Tibial nerve (tissue), 4 donors: ENCODE measurements around the gene EML1. TPM values are rescaled to one million over a fixed set of nuclear protein-coding genes. Genes with fewer than 3 reads are reported as not detected.

Experiments used
- DNase-seq, 2 donors: peaks; one replicate each; pipeline ENCODE4 v3.0.0-alpha.2; 2019; ENCODE audit warnings: low spot score in 2 of 2
- H3K27ac ChIP-seq, 4 donors: fragments of 200-600 bp; sonication (generic) in 3 of 4; one replicate each; pipeline ENCODE4 v1.5.1; 2017 to 2019; ENCODE audit warnings: mild to moderate bottlenecking in 1 of 4
- H3K27me3 ChIP-seq, 2 donors: fragments of 200-600 bp; sonication (generic) in 1 of 2; one replicate each; pipeline versions ENCODE4 v1.5.1 to v1.6.0; 2017 to 2019
- H3K36me3 ChIP-seq, 3 donors: fragments of 200-600 bp; sonication (generic); one replicate each; pipeline ENCODE4 v1.5.1; 2018 to 2019
- H3K4me1 ChIP-seq, 4 donors: fragments of 200-600 bp; sonication (generic) in 3 of 4; one replicate each; pipeline ENCODE4 v1.5.1; 2017 to 2019
- H3K4me3 ChIP-seq, 4 donors: fragments of 200-600 bp; sonication (generic) in 3 of 4; one replicate each; pipeline ENCODE4 v1.5.1; 2017 to 2019; ENCODE audit warnings: mild to moderate bottlenecking in 1 of 4, moderate library complexity in 1 of 4
- H3K9me3 ChIP-seq, 4 donors: fragments of 200-600 bp; sonication (generic) in 3 of 4; one replicate each; pipeline ENCODE4 v1.5.1; 2017 to 2019
- CTCF ChIP-seq, 5 experiments: fragments of 200-600 bp in 3 of 5; fragments of 450-650 bp in 2 of 5; sonication (generic) in 3 of 5; IDR thresholded peaks; one replicate each; pipeline ENCODE4 v1.5.1; 2016 to 2019; ENCODE audit warnings: antibody characterized with exemption in 5 of 5, mild to moderate bottlenecking in 3 of 5, moderate library complexity in 2 of 5
- EP300 ChIP-seq, 2 donors: sonication (generic); formaldehyde crosslinking; IDR thresholded peaks; one replicate each; pipeline ENCODE4 v1.6.1; 2017; ENCODE audit warnings: antibody characterized with exemption in 2 of 2, mild to moderate bottlenecking in 1 of 2
- POLR2A ChIP-seq, 2 donors: fragments of 450-650 bp; IDR thresholded peaks; one replicate each; pipeline ENCODE4 v1.6.1; 2017; ENCODE audit warnings: antibody characterized with exemption in 2 of 2, mild to moderate bottlenecking in 2 of 2, moderate library complexity in 2 of 2
- WGBS, 2 donors: methylation state at CpG; one replicate each; pipeline ENCODE4 v1.1.5; 2018; 5-methylcytosine and 5-hydroxymethylcytosine counted together
- total RNA-seq, 4 donors: library from RNA; depleted of rRNA; stranded (reverse); fragments of >200 nt; gene quantifications; one replicate each; pipeline ENCODE4 v1.1.0, GENCODE V29; 2016

Gene EML1
- total RNA-seq, 4 donors from 2014 or later, result 32.4 to 82.8 (median 55.2) TPM

- H3K4me1 ChIP-seq, result peaks cover 0 to 69% (median 42%) of the 10 kb centered on the region in 4 donors
Observed at GRCh38 chr14:99750746-99751450, 42.3 kb upstream of the EML1 start.

GRCh38 chr14:99751539-99752485 is 41.4 kb upstream of the EML1 start:
- no peak for DNase-seq

More at GRCh38 chr14:99750746-99751450, 42.3 kb upstream of the EML1 start:
- no peak for TF ChIP-seq CTCF (IDR thresholded peaks at IDR 0.05)
- TF ChIP-seq EP300 (IDR thresholded peaks at IDR 0.05), result no peak
- TF ChIP-seq POLR2A (IDR thresholded peaks at IDR 0.05), result no peak
- no peak for DNase-seq
- Histone ChIP-seq H3K4me3 (no peak overlapping the region), H3K9me3 (no peaks in the 10 kb centered on the region), H3K27ac (no peak overlapping the region), H3K27me3 (no peaks in the 10 kb centered on the region), H3K36me3 (no peaks in the 10 kb centered on the region)
- 88% methylated on average over 11 of the region's 11 CpGs for WGBS, 2 donors

DNA sequence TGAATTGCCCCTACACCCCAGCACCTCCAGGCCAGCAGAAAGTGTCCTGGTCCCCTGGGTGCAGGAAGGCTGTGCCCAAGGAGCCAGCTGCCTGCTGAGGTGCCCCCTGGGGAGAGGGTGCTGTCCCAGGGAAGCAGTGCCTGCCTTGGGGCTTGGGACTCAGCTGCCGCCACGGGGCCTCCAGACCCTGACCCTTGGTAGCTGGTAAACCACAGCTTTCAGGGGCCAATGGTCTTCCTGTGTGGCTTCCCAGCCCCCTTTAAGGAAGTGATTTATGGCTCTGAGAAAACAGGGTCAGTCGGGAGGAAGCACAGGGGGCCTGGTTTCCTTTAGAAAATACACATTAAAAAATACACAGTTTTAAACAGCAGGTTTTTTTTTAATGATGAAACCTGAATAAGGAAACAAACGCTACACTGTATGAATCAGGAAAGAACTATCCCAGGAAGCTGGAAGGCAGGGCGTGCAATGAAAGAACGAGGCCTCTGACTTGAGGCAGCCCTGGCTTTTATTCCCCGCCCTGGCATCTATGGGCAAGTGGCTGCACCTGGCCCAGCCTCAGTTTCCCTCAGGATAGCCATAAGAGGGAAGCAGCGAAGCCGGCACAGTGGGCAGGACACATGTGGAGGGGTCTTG is 40.6 kb upstream of the EML1 start:
- Histone ChIP-seq H3K4me3 (no peak overlapping the region), H3K4me1 (peaks cover 0 to 66% (median 40%) of the 10 kb centered on the region in 4 donors), H3K27me3 (no peaks in the 10 kb centered on the region), H3K27ac (peak overlapping the region in 3 of 4 donors; percentile 58 to 80 (median 64)), H3K9me3 (no peaks in the 10 kb centered on the region), H3K36me3 (no peaks in the 10 kb centered on the region)
- whole genome bisulfite sequencing, 2 donors, result 45 to 47% methylated on average over 9 of the region's 9 CpGs
- no peak for TF ChIP-seq EP300 (IDR thresholded peaks at IDR 0.05)
- DNase-seq, result no peak

More at GRCh38 chr14:99751539-99752485, 41.4 kb upstream of the EML1 start:
- Histone ChIP-seq H3K36me3 (no peaks in the 10 kb centered on the region), H3K27ac (peak overlapping the region in 3 of 4 donors; percentile 58 to 80 (median 64)), H3K9me3 (no peaks in the 10 kb centered on the region), H3K27me3 (no peaks in the 10 kb centered on the region), H3K4me1 (peaks cover 0 to 69% (median 40%) of the 10 kb centered on the region in 4 donors), H3K4me3 (no peak overlapping the region)
- TF ChIP-seq EP300 (IDR thresholded peaks at IDR 0.05), result no peak
- no peak for TF ChIP-seq POLR2A (IDR thresholded peaks at IDR 0.05)
- TF ChIP-seq CTCF (IDR thresholded peaks at IDR 0.05), result no peak
- 56 to 65% methylated on average over 21 to 25 of the region's 25 CpGs for WGBS, 2 donors

- H3K4me3 ChIP-seq, result no peak overlapping the region
- peaks cover 0 to 71% (median 40%) of the 10 kb centered on the region in 4 donors for H3K4me1 ChIP-seq
- WGBS, 2 donors, result 80 to 85% methylated on average over 15 to 16 of the region's 16 CpGs
Observed at GRCh38 chr14:99753225-99754140, 39.7 kb upstream of the EML1 start.

More at GRCh38 chr14:99753225-99754140, 39.7 kb upstream of the EML1 start:
- Histone ChIP-seq H3K27me3 (no peaks in the 10 kb centered on the region), H3K36me3 (no peaks in the 10 kb centered on the region), H3K27ac (peak overlapping the region in 2 of 4 donors; percentile 45 to 82), H3K9me3 (no peaks in the 10 kb centered on the region)
- DNase-seq, result no peak
- no peak for TF ChIP-seq EP300 (IDR thresholded peaks at IDR 0.05)
- TF ChIP-seq POLR2A (IDR thresholded peaks at IDR 0.05), result no peak
- TF ChIP-seq CTCF (IDR thresholded peaks at IDR 0.05), result no peak
